PC-9 (cell line): ENCODE data around the gene SHISA7.

Experiments used
- EZH2 ChIP-seq: fragments of 200-600 bp; sonication (generic); IDR thresholded peaks from 2 replicates; pipeline ENCODE4 v1.8.0; 2017; ENCODE audit warnings: antibody characterized with exemption, low read depth
- TF ChIP-seq, protein P1 (sequence below): fragments of 200-600 bp; sonication (generic); conservative IDR thresholded peaks from 2 replicates; pipeline ENCODE4 v1.6.1; 2017; ENCODE audit warnings: mixed run types, antibody characterized with exemption, mild to moderate bottlenecking, moderate library complexity

DNA sequence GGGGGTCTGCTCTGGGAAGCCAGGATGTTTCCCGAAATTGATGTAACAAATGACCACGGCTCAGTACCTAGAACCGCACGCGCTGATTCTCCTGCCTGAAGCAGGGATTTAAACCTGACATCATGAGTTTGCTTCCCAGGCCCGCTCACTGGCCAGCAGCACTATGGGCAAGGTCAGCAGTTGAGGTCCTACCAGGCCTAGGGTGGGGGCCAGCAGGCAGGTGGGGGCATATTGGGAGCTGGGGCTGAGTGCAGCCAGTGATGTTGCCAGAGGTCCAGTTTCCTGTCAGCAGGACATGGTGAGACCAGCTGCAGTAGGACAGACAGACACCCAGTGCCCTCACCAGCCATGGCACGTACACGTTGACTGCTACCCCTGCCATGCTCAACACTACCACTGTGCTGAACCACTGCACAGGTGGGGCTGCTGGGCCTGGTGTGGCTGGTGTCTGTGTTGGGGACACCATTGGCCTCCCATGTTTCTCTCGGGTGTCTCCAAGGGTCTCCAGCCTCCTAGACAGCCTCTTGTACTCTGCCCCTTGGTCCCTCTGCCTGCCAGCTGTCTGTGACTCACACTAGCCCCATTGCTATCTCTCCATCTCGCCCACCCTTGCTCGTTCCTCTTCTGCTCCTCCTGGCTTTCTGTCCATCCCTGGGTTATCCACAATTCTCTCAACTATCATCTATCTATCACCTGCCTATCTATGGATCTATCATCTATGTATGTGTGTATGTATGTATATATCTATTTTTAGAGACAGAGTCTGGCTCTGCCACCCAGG lies 22.6 kb upstream of the SHISA7 start:
- TF ChIP-seq, protein P1, sequence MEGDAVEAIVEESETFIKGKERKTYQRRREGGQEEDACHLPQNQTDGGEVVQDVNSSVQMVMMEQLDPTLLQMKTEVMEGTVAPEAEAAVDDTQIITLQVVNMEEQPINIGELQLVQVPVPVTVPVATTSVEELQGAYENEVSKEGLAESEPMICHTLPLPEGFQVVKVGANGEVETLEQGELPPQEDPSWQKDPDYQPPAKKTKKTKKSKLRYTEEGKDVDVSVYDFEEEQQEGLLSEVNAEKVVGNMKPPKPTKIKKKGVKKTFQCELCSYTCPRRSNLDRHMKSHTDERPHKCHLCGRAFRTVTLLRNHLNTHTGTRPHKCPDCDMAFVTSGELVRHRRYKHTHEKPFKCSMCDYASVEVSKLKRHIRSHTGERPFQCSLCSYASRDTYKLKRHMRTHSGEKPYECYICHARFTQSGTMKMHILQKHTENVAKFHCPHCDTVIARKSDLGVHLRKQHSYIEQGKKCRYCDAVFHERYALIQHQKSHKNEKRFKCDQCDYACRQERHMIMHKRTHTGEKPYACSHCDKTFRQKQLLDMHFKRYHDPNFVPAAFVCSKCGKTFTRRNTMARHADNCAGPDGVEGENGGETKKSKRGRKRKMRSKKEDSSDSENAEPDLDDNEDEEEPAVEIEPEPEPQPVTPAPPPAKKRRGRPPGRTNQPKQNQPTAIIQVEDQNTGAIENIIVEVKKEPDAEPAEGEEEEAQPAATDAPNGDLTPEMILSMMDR, result no peak
- TF ChIP-seq EZH2, result no peak
